Liver (tissue), 3 donors: ENCODE measurements around the gene ARL6IP4.

Source experiments
- ATF3 ChIP-seq: IDR thresholded peaks from 2 replicates; pipeline ENCODE4 v1.6.1; 2016; ENCODE audit warnings: antibody characterized with exemption
- CTCF ChIP-seq: fragments of 150-350 bp; IDR thresholded peaks from 2 replicates; pipeline ENCODE4 v1.5.1; 2017; ENCODE audit warnings: improper control_type of control experiment, low read depth, low read length; ENCODE audit not compliant: missing input control
- GABPA ChIP-seq, 2 donors: IDR thresholded peaks in 1 of 2; conservative IDR thresholded peaks in 1 of 2; 2 replicates each; pipeline ENCODE4 v1.6.1; 2016; ENCODE audit warnings: antibody characterized with exemption in 2 of 2, mild to moderate bottlenecking in 1 of 2, moderate library complexity in 1 of 2
- JUND ChIP-seq, 2 donors: IDR thresholded peaks; 2 replicates each; pipeline ENCODE4 v1.6.1; 2016; ENCODE audit warnings: antibody characterized with exemption in 2 of 2
- RXRA ChIP-seq, 2 donors: IDR thresholded peaks; 2 replicates each; pipeline ENCODE4 v1.6.1; 2017 to 2018; ENCODE audit warnings: antibody characterized with exemption in 2 of 2, mild to moderate bottlenecking in 1 of 2
- SP1 ChIP-seq: IDR thresholded peaks from 2 replicates; pipeline ENCODE4 v1.6.1; 2018; ENCODE audit warnings: antibody characterized with exemption, mild to moderate bottlenecking
- YY1 ChIP-seq: IDR thresholded peaks from 2 replicates; pipeline ENCODE4 v1.6.1; 2016; ENCODE audit warnings: antibody characterized with exemption, mild to moderate bottlenecking
- donor health status: healthy.
- donor health status: healthy.

- TF ChIP-seq CTCF (no peak), YY1 (no peak), SP1 (no peak), RXRA (IDR thresholded peaks at IDR 0.05) (no peak), GABPA (IDR thresholded peaks at IDR 0.05 in 1 of 2, conservative IDR thresholded peaks at IDR 0.05 in 1 of 2) (no peak), JUND (IDR thresholded peaks at IDR 0.05) (no peak), ATF3 (no peak)
Measured at GRCh38 chr12:122979001-122979907, 1.2 kb upstream of the ARL6IP4 start.
